Immature natural killer cell (primary cell): Measurements from ENCODE around the gene NENF. TPM values are rescaled to one million over a fixed set of nuclear protein-coding genes. Genes with fewer than 3 reads are reported as not detected.

Experiments used
- polyA plus RNA-seq, 3 donors: library from polyadenylated mRNA; unstranded; fragments of 300-500 nt; fragmentation: Illumina TruSeq; gene quantifications; one replicate each; pipeline ENCODE4 v1.2.3, GENCODE V29; 2021

NENF gene
- polyA plus RNA-seq, 3 donors from 2014 or later = 25.4 to 69.9 (median 67.5) TPM

Other genes with a start within 250 kb of the NENF start
- 10 to 100 TPM; 57.0 to 87.2 (median 64.6) TPM for gene PPP2R5A, start 147.5 kb upstream of the NENF start, polyA plus RNA-seq
- gene PACC1, start 18.0 kb upstream of the NENF start, polyA plus RNA-seq = 10 to 100 TPM in 1 of 3 donors, 1 to 10 TPM in 2; 9.2 to 10.2 (median 9.8) TPM
- under 1 TPM in 2 of 3 donors, not detected in 1; 0.40 to 0.70 TPM for gene ATF3, start 175.8 kb downstream of the NENF start, polyA plus RNA-seq